Measurements from ENCODE around the gene CDC45. TPM values are rescaled to one million over a fixed set of nuclear protein-coding genes. Genes with fewer than 3 reads are reported as not detected.

CDC45 gene
- total and polyA plus RNA-seq, 11 donors, result 0.15 to 3.1 (median 0.32) TPM; not detected in 4

GRCh38 chr22:19550382-19550781 is 70.7 kb downstream of the CDC45 start:
- intact Hi-C loops (cut with DNase I), result no loop called here
- H3K27ac ChIP-seq, result no peak overlapping the region
- H3K4me3 ChIP-seq, result no peak overlapping the region
- peaks cover 0 to 6% (median 0%) of the 10 kb centered on the region in 12 donors for H3K9me3 ChIP-seq
- WGBS, 4 donors, result 83 to 87% (median 87%) methylated on average over 7 of the region's 7 CpGs
- H3K27me3 ChIP-seq, result no peaks in the 10 kb centered on the region
- no peaks in the 10 kb centered on the region for H3K36me3 ChIP-seq
- H3K4me1 ChIP-seq, result no peaks in the 10 kb centered on the region
- TF ChIP-seq CTCF (IDR thresholded peaks at IDR 0.05) (no peak), POLR2A (IDR thresholded peaks at IDR 0.05) (no peak)
- ATAC-seq (no peak), DNase-seq (no peak)

- intact Hi-C loops (cut with DNase I), result no loop called here
- no peak for DNase-seq
- 85 to 91% (median 88%) methylated on average over 2 of the region's 2 CpGs for WGBS, 4 donors
- no peaks in the 10 kb centered on the region for H3K36me3 ChIP-seq
- no peak overlapping the region for H3K4me3 ChIP-seq
- ATAC-seq, result no peak
- H3K9me3 ChIP-seq, result peaks cover 0 to 6% (median 0%) of the 10 kb centered on the region in 12 donors
- no peak for TF ChIP-seq CTCF (IDR thresholded peaks at IDR 0.05)
- TF ChIP-seq POLR2A (IDR thresholded peaks at IDR 0.05), result no peak
- H3K4me1 ChIP-seq, result no peaks in the 10 kb centered on the region
- H3K27me3 ChIP-seq, result no peaks in the 10 kb centered on the region
- no peak overlapping the region for H3K27ac ChIP-seq
Measured at GRCh38 chr22:19553201-19553600, 73.5 kb downstream of the CDC45 start.

DNA sequence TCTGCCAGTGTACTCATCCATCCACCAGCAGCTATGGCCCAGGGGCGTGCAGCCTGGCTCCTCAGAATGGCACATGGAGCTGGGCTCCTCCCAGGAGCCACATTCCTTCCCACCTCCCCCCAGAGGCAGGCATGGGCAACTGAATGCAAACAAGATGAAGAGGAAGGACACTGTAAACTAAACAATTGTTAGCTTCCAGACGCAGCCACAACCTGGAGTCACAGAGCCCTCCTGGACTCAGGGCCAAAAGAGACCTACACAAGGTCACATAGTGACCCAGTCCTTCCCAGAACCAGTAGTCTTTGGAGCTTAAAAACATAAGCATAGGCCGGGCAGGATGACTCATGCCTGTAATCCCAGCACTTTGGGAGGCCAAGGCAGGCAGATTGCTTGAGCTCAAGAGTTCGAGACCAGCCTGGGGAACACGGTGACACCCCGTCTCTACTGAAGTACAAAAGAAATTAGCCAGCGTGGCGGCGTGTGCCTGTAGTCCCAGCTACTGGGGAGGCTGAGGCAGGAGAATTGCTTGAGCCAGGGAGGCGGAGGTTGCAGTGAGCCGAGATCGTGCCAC is 75.2 kb downstream of the CDC45 start:
- ATAC-seq, result no peak
- intact Hi-C loops (cut with DNase I), result no loop called here
- no peaks in the 10 kb centered on the region for H3K27me3 ChIP-seq
- peaks cover 0 to 6% (median 0%) of the 10 kb centered on the region in 12 donors for H3K9me3 ChIP-seq
- TF ChIP-seq POLR2A (IDR thresholded peaks at IDR 0.05) (no peak), CTCF (IDR thresholded peaks at IDR 0.05) (no peak)
- no peaks in the 10 kb centered on the region for H3K36me3 ChIP-seq
- DNase-seq, result no peak
- H3K4me1 ChIP-seq, result no peaks in the 10 kb centered on the region
- H3K4me3 ChIP-seq, result no peak overlapping the region
- no peak overlapping the region for H3K27ac ChIP-seq
- 81 to 86% (median 84%) methylated on average over 12 of the region's 12 CpGs for WGBS, 4 donors

- H3K4me1 ChIP-seq, result no peaks in the 10 kb centered on the region
- H3K27ac ChIP-seq, result no peak overlapping the region
- peaks cover 0 to 6% (median 0%) of the 10 kb centered on the region in 12 donors for H3K9me3 ChIP-seq
- WGBS, 4 donors, result 82 to 89% (median 85%) methylated on average over 5 to 6 of the region's 6 CpGs
- no peak for DNase-seq
- no peak for ATAC-seq
- no peaks in the 10 kb centered on the region for H3K27me3 ChIP-seq
- TF ChIP-seq POLR2A (IDR thresholded peaks at IDR 0.05) (no peak), CTCF (IDR thresholded peaks at IDR 0.05) (no peak)
- H3K4me3 ChIP-seq, result no peak overlapping the region
- no peaks in the 10 kb centered on the region for H3K36me3 ChIP-seq
- intact Hi-C loops (cut with DNase I), result no loop called here
Measured at GRCh38 chr22:19555651-19556050, 75.9 kb downstream of the CDC45 start.
